HG02610 (cell line): Measurements from ENCODE around the gene ASIC4.

ENCODE experiments used
- ATAC-seq: cut with Tn5 transposase; IDR thresholded peaks from one replicate; pipeline ENCODE4 v1.9.1; 2021; ENCODE audit warnings: mild to moderate bottlenecking, moderate library complexity; ENCODE audit not compliant: unreplicated experiment

The ASIC4 gene, protein sequence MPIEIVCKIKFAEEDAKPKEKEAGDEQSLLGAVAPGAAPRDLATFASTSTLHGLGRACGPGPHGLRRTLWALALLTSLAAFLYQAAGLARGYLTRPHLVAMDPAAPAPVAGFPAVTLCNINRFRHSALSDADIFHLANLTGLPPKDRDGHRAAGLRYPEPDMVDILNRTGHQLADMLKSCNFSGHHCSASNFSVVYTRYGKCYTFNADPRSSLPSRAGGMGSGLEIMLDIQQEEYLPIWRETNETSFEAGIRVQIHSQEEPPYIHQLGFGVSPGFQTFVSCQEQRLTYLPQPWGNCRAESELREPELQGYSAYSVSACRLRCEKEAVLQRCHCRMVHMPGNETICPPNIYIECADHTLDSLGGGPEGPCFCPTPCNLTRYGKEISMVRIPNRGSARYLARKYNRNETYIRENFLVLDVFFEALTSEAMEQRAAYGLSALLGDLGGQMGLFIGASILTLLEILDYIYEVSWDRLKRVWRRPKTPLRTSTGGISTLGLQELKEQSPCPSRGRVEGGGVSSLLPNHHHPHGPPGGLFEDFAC

DNA sequence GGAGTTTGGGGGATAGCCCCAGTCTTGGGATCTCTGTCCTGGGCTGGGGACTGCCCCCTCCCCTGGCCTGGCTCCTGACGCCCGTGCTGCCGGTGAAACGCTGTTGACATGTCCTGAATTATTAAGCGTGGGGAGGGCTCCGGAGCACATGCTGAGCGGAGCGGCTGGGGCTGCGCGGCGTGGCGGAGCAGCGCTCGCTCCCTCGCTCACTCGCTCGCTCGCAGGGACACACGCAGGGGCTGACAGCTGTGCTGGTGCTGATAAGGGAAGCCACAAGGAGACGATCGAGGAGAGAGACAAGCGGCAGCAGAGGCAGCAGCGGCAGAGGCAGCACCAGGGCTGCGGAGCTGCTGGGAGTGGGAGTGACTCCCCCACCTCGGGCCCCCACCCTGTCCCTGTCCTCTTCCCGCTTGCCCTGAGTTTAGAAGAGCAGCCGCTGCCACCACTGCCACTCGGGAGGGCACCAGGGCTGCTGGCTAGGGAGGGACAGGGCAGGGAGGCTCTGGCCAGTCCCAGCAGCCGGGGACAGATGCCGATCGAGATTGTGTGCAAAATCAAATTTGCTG, at the start of gene ASIC4:
ASIC4 (plus strand) TSS at position 287 of the 566 bp plus-strand sequence; CDS start at position 530, 243 bp downstream.
- no peak for ATAC-seq

DNA sequence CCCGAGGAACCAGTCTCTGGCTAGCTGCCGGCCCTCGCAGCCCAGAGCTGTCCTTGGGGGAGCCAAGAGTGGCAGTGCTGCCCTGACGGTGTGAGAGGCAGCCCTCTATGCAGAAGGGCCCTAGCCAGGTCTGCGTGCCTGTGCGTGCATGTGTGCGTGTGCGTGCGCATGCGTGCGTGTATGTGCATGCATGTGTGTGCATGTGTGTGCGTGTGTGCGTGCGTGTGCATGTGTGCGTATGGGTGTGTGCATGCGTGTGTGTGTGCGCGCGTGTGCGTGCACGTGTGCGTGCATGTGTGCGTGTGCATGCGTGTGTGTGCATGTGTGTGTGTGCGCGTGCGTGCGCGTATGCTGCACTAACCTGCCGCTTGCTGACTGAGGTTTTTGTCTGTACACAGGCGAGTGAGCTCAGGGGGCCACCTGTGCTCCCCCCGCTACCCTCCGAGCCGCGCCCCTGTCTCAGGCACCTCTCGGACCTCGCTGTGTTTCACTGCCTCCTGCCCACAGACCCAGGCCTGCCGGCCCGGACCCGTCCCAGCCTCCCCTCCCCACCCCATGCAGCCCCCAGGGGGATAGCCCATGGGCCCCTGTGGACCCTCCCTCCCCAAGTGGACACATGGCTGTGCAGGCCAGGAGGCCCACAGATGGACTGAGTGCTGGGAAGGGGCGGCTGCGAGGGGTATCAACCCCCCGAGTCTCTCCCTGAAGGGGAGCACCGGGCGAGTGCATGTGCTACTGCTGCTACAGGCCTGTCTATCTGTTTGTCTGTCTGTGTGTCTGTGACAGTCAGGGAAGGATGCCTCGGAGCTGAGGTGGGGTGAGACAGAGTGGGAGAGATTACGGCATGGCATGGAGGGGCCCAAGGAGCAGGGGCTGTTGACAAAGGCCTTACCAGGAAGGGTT, 48.4 kb upstream of the ASIC4 start:
- ATAC-seq: no peak

DNA sequence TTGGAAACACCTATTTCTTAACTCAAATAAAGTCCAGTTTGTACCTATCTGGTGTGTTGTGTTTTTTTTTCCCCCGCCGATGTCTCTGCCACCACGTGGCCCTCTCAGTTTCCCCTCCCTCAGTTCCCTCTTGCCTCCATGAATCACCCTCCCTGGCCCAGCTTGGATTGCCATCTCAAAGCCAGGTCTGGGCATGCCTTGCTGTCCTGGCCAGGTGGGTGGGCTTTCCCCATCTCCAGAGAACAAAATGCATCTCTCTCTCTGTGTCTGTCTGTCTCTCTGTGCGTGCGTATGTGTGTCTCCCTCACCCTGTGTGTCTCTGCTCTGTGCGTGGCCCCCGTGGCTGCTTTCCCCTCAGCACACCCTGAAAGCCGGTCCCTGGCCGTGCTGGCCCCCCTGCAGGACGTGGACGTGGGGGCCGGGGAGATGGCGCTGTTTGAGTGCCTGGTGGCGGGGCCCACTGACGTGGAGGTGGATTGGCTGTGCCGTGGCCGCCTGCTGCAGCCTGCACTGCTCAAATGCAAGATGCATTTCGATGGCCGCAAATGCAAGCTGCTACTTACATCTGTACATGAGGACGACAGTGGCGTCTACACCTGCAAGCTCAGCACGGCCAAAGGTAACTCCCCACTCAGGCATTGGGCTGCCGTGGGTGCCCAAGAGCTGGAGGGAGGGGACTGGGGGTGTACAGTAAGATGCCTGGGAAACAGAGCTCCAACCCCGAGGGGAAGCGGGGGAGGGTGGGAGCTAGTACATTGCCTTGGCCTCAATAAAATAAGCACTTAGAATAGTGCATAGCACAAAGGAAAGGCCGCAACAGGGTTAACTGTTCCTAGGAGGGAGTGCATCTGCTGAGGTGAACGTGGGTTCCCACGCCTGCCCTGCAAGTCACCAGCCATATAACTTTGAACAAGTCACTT, 47.2 kb upstream of the ASIC4 start:
- no peak for ATAC-seq

DNA sequence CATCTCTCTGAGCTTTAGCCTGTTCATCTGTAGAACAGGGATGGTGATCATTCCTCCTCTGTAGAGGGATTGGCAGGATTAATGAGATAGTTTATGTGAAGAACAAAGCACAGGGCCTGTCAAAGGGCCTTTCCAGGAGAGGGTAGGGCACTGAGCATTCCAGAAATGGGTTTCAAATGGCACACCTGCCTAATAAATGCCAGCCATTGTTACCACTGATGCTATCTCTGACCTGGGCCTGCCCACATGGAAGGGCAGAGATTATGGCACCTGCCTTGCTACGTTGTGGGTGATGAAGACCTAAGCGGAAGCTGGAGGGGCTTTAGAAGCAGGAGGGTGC, 46.6 kb upstream of the ASIC4 start:
- ATAC-seq: no peak

DNA sequence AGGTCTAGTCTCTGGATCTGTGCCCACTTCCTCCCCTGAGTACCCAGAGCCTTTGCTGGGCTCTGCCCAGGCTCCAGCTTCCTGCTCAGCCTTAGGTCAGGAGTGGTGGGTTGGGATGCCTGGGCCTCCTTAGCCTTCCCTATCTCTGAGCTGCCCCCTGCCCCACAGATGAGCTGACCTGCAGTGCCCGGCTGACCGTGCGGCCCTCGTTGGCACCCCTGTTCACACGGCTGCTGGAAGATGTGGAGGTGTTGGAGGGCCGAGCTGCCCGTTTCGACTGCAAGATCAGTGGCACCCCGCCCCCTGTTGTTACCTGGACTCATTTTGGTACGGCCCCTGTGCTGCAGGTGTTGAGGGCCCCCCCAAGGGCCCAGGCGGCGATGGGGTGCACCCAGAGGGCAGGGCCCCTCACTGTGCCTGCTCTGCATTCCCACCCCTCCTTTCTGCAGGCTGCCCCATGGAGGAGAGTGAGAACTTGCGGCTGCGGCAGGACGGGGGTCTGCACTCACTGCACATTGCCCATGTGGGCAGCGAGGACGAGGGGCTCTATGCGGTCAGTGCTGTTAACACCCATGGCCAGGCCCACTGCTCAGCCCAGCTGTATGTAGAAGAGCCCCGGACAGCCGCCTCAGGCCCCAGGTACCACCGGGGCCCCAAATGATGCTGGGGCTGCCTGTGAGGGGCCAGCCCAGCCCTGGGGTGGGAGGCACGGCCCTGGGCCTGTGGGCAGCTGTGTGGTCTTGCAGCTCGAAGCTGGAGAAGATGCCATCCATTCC, 45.7 kb upstream of the ASIC4 start:
- no peak for ATAC-seq

DNA sequence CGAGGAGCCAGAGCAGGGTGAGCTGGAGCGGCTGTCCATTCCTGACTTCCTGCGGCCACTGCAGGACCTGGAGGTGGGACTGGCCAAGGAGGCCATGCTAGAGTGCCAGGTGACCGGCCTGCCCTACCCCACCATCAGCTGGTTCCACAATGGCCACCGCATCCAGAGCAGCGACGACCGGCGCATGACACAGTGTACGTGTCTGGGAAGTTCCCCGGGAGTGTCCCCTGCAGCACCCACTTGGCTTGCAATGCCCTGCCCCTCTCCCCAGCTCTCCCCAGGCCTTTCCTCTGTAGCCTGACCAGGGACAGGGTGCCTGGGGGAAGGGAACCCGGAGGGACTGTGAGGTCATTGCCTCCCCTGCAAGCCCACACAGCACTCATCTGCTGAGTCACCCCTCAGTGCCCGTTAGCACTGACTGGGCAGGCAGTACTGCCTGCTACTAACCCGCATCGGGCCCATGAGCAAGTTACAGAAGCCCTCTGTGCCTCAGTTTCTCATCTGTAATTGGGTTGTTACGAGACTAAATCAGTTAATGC, 45.0 kb upstream of the ASIC4 start:
- ATAC-seq: no peak

DNA sequence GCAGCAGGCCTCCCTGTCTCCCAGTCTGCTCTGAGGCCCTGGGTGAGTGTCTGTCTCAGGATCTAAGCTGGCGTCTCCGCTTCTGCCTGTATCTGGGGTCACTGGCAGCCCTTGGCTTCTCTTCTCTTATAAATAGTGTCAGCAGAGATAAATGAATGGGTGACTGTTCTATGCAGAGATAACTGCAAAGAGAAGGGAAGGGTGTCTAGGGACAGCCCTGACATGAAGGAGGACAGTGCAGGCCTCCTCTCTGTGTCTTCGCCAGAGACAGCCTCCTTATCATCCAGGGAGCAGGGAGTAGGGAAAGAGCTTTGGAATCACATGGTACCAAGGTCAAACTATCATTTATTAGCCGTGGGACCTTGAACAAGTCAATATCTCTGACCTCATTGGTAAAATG, 43.9 kb upstream of the ASIC4 start:
- ATAC-seq: no peak

DNA sequence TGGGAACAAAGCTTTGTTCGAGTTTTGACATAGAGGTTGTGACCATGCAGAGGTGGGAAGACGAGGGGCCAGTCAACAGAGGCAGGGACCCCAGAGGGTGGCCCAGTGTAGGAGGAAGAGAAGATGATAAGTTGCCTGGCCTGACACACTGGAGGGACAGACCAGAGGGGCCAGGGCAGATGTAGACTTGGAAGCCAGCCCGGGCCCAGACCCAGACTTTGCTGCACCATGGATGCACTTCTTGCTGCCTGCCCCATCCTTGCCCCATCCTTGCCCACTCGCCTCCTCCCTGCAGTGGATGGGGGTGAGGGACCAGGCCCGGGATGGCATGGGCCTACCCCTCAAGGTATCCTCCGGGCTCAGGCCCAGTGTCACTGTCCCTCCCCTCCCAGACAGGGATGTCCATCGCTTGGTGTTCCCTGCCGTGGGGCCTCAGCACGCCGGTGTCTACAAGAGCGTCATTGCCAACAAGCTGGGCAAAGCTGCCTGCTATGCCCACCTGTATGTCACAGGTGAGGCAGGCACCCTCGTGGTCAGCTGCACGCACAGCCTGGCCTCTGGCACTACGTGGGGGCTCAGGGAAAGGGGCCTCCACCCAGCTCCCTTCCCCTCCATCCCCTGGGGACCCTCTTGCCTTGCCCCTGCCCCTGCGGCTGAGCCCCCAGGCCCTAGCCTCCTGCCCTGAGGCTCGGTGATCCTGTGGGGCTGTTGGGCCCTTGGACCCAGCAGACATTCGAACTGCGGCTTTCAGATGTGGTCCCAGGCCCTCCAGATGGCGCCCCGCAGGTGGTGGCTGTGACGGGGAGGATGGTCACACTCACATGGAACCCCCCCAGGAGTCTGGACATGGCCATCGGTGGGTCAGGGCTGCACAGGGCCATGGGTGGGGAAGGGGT, 42.6 kb upstream of the ASIC4 start:
- no peak for ATAC-seq

DNA sequence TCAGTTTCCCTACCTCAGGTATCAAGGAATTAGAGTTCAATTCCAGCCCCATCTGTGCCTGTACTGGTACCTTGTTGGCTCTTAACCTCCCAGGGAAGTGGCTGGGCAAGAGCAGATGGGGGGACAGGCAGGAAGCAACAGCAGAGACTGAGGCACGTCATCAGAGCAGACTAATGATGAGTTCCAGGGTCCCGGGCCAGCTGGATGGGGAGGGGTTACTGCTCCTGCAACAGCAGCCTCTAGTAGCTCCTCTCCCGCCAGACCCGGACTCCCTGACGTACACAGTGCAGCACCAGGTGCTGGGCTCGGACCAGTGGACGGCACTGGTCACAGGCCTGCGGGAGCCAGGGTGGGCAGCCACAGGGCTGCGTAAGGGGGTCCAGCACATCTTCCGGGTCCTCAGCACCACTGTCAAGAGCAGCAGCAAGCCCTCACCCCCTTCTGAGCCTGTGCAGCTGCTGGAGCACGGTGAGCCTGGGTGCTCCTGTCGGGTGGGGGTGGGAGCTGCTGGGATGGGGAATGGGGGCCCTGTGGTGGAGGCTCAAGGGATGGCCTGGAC, 41.6 kb upstream of the ASIC4 start:
- ATAC-seq: no peak

DNA sequence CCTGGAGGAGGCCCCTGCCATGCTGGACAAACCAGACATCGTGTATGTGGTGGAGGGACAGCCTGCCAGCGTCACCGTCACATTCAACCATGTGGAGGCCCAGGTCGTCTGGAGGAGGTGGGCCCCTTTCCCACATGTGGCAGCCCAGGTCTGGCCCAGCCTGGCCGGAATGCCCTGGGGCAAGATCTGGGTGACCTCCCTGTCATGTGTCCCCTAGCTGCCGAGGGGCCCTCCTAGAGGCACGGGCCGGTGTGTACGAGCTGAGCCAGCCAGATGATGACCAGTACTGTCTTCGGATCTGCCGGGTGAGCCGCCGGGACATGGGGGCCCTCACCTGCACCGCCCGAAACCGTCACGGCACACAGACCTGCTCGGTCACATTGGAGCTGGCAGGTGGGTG, 40.8 kb upstream of the ASIC4 start:
- ATAC-seq: no peak

DNA sequence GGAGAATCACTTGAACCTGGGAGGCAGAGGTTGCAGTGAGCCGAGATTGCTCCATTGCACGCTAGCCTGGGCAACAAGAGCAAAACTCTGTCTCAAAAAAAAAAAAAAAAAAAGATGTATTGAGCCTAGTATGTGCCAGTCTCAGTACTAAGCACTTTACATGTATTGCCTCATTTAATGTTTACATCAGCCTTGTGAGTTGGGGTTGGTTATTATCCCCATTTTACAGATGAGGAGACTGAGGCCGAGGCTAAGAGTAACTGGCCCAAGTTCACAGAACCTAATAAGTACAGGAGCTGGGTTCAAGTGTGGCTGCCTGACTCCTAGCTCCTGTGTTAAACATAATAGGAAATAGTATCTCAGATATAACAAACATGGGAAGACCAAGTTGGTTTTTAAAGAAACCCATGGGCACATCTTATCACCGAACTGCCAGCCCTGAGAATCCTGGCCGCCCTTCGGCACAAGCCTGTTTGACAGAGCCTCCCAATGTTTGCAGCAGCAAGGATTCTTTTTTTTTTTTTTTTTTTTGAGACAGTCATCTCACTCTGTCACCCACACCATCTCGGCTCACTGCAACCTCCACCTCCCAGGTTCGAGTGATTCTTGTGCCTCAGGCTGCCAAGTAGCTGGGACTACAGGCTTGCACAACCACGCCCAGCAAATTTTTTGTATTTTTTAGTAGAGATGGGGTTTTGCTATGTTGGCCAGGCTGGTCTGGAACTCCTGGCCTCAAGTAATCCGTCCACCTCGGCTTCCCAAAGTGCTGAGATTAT, 39.8 kb upstream of the ASIC4 start:
- no peak for ATAC-seq

DNA sequence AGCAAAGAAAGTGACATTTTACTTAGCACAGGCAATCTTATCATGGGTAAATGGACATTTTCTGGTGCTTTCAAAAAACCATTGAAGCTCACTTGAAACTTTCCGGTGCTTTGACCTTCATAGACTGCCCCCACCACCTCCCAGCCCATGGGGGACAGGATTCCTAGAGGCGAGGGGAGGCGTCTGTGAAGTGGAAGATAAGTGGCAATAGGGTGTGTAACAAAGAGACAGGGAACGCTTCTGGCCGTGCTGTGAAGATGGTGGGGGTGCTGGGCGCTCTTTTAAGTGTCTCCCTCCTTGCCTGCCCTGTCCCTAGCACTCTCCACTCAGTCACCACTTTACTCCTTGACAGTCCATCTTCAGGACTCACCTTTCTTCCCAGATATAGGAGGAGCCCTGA, 39.0 kb upstream of the ASIC4 start:
- no peak for ATAC-seq

DNA sequence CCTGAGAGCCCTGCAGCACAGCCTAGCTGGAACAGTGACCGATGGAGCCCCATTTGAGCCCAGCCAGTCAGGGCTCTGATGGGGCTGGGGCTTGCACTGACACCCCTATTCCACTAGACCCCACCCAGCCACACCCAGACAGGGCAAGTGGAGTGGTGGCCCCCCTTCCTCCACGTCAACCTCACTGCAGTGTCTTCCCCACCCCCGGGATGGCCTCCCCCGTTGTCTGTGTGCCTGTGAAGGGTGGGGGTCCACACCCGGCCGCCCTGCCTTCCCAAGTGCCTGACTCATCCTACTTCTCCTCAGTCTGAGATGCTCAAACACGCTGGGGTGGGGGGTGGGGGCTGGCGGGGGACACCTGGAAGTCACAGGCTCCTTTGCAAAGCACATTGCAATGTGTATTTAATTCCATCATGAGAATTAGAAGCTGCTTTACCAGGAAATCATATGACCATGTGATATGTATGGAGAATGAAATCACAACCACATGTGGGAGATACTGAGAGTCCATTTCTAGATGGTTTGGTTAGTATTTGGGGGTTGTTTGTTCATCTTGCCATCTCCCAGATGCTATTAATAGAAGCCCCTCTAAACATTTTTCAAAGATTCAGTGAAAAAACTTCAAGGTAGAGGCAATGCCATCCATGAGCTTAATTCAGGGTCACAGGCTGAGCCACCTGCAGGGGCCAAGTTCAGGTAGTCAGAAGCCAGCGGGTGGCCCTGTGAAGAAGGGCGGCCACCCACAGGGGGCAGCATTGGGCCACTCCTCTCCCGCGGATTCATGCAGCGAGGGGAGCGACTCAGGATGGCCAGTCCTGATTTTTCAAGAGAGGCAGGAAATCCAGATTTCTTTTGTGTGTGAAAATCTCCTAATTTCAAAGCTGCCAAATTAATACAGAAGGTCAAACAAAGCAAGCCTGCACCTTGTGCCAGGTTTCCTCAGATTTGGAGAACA, 38.3 kb upstream of the ASIC4 start:
- ATAC-seq: peak; percentile 53

DNA sequence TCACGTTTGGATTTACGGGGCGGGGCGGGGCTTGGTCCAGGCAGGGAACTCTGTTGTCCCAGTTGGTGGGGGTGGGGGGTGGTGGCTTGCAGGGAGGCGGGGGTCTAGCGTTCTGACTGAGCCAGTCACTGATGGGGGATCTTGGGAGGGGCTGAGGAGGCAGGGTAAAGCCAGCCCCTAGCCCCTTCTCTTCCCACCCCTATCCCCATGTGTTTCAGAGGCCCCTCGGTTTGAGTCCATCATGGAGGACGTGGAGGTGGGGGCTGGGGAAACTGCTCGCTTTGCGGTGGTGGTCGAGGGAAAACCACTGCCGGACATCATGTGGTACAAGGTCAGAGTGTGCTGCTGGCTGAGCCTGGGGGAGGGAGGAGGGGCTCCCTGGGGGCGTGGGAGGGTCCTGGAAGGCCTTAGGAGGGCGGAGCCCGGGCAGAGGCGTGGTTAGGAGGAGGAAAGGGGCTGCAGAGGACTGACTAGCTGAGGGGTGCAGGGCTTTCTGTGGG, 37.6 kb upstream of the ASIC4 start:
- ATAC-seq: no peak

DNA sequence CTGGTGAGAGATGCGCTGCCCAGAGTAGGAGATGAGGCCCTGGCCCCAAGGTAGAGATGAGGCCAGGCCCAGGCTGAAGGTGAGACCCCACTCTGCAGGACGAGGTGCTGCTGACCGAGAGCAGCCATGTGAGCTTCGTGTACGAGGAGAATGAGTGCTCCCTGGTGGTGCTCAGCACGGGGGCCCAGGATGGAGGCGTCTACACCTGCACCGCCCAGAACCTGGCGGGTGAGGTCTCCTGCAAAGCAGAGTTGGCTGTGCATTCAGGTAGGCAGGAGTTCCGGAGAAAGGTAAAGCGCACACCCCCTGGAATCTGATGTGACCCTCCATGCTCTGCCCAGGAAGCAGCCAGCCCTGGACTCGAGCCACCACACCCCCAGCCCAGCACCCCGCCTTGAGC, 37.1 kb upstream of the ASIC4 start:
- ATAC-seq: no peak

DNA sequence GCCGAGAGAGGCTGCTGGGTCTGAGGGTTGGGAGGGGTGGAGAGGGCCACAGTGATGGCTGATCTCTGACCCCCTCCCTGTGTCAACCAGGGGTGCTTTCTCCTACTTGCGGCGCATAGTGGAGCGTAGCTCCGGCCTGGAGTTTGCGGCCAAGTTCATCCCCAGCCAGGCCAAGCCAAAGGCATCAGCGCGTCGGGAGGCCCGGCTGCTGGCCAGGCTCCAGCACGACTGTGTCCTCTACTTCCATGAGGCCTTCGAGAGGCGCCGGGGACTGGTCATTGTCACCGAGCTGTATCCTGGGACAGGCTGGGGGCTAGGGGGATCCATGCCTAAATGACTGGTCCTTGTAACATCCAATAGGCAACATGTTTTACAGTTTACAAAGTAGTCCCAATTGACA, 36.5 kb upstream of the ASIC4 start:
- no peak for ATAC-seq
